ENCODE measurements around the gene FEZF1. TPM values are rescaled to one million over a fixed set of nuclear protein-coding genes. Genes with fewer than 3 reads are reported as not detected.

The FEZF1 gene
- not detected in 5 replicates for total RNA-seq (2022; extraction: Qiagen RNA extraction)

DNA sequence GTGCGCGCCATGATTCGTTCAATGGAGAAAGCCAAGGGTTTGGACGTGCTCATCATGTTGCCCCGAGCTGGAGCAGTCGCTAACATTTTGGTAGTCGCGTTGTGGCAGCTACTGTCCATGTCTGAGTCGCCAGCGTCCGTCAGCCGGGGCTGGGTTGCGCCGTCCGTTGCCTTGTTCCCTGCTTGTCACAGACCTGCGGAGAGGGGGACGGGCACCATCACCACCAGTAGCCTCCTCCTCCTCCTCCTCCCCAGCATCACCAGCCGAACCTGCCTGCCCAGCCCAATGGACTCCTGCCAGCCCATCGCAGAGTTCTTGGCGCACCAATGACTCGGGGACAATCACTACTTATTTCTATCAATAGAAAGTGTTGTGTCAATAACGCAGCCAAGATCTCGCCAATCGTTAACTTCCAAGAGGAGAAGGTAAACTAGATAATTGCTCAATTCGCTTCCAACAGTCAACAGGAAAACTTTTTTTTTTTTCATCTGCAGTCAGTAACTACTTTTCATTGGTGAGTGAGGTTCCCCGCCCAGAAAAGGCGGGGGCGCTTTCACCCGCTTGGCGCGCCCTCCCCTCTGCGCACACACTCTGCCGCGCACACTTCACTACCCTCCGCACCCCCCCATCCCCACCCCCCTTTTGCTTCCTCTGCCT is at the start of gene FEZF1:
Gene FEZF1, minus strand, starts transcription at position 432 of the 657 bp plus-strand sequence. Its CDS starts 313 bp downstream, at position 119.

Other genes starting within 250 kb of the FEZF1 start
- gene AASS, start 160.5 kb downstream of the FEZF1 start, total RNA-seq (2022; extraction: Qiagen RNA extraction) = 0.06 to 0.14 TPM (median 0.10 TPM) in 5 replicates

Data from A549 treated with AZD2906 at 1 μM for 4 hours (cell line).